Kidney (tissue), 14 donors: ENCODE data around the gene NUDT2. TPM values are rescaled to one million over a fixed set of nuclear protein-coding genes. Genes with fewer than 3 reads are reported as not detected.
A peak's percentile ranks its signal among the peaks of the same experiment; 100 is the strongest.

Source experiments
- DNase-seq, 5 donors: peaks; one replicate each; pipeline ENCODE4 v3.0.0-alpha.2; 2013 to 2020
- FAIRE-seq: peaks from 2 replicates; lab custom pipeline; 2012; peaks lifted over from hg19 to GRCh38; lab: Jason Lieb, UNC
- H3K27ac ChIP-seq, 2 donors: one replicate each; pipeline ENCODE4 v1.7.0; 2013; ENCODE audit warnings: low read depth in 2 of 2, low read length in 2 of 2, inconsistent platforms in 1 of 2
- H3K27me3 ChIP-seq: one replicate; pipeline ENCODE4 v1.7.1; 2013; ENCODE audit warnings: low read length, inconsistent platforms; ENCODE audit not compliant: control insufficient read depth, insufficient read depth
- H3K36me3 ChIP-seq, 3 donors: one replicate each; pipeline versions ENCODE4 v1.7.0 to v1.7.1; 2013; ENCODE audit warnings: low read length in 3 of 3, control low read depth in 1 of 3, inconsistent platforms in 1 of 3; ENCODE audit not compliant: insufficient read depth in 3 of 3, control insufficient read depth in 2 of 3
- H3K4me1 ChIP-seq, 3 donors: one replicate each; pipeline versions ENCODE4 v1.7.0 to v1.7.1; 2013; ENCODE audit warnings: low read length in 3 of 3, inconsistent platforms in 1 of 3, low read depth in 1 of 3; ENCODE audit not compliant: control insufficient read depth in 2 of 3, insufficient read depth in 2 of 3
- H3K4me3 ChIP-seq, 3 donors: one replicate each; pipeline versions ENCODE4 v1.7.0 to v1.8.1; 2013; ENCODE audit warnings: low read length in 3 of 3, control low read depth in 1 of 3, inconsistent platforms in 1 of 3
- H3K9ac ChIP-seq, 3 donors: one replicate each; pipeline versions ENCODE4 v1.7.0 to v1.7.1; 2013; ENCODE audit warnings: low read length in 3 of 3, control low read depth in 1 of 3, inconsistent platforms in 1 of 3
- H3K9me3 ChIP-seq, 3 donors: one replicate each; pipeline versions ENCODE4 v1.7.0 to v1.7.1; 2013; ENCODE audit warnings: low read length in 3 of 3, control low read depth in 1 of 3, inconsistent platforms in 1 of 3; ENCODE audit not compliant: control insufficient read depth in 2 of 3, insufficient read depth in 1 of 3
- CTCF ChIP-seq: IDR thresholded peaks from 3 replicates; pipeline ENCODE4 v1.5.1; 2012; ENCODE audit warnings: mild to moderate bottlenecking, moderate library complexity, borderline replicate concordance; ENCODE audit not compliant: insufficient read depth; ENCODE audit errors: extremely low read depth
- intact Hi-C: fragments of 100-400 bp; cut with DNase I; formaldehyde crosslinking; loops from one replicate; pipeline ENCODE4 v1.11.1; 2022
- polyA plus RNA-seq: library from polyadenylated mRNA; stranded (reverse); fragments of 350-450 nt; fragmentation: Illumina TruSeq; extraction: RNeasy Lipid Tissue Mini Kit (QIAGEN cat#74804); gene quantifications from one replicate; pipeline ENCODE4 v1.2.3, GENCODE V29; 2014; ENCODE audit warnings: low read depth, low replicate concordance; ENCODE audit not compliant: insufficient read depth
- total RNA-seq: library from RNA; stranded (reverse); fragmentation: NEBNext Ultra II Directional; extraction: Animal tissue kit (Norgen Biotek cat#: 25700); gene quantifications from one replicate; pipeline ENCODE4 v1.2.1, GENCODE V29; 2021
- donor health status: control.
- donor health status: control.
- donor health status: control.
- donor health status: control.
- donor health status: control.
- donor health status: DM: yes; HTN: yes; CAD: no.
- donor health status: Normal renal cell carcinoma (clear cell type).

NUDT2 gene
- total and polyA plus RNA-seq, 2 donors from 2014 or later: 12.6 to 32.1 TPM

GRCh38 chr9:34371886-34372466, 42.6 kb downstream of the NUDT2 start:
- DNase-seq: no peak
- intact Hi-C loops: no loop called here
- Histone ChIP-seq H3K27me3 (peaks cover 4% of the 10 kb centered on the region), H3K9ac (no peak overlapping the region), H3K9me3 (no peaks in the 10 kb centered on the region), H3K36me3 (peaks cover 0 to 14% (median 0%) of the 10 kb centered on the region in 3 donors), H3K4me1 (peaks cover 0 to 11% (median 4%) of the 10 kb centered on the region in 3 donors), H3K27ac (no peak overlapping the region), H3K4me3 (no peak overlapping the region)
- FAIRE-seq: no peak
- no peak for TF ChIP-seq CTCF

GRCh38 chr9:34372467-34373011, 43.2 kb downstream of the NUDT2 start:
- Histone ChIP-seq H3K4me1 (peaks cover 0 to 13% (median 4%) of the 10 kb centered on the region in 3 donors), H3K9me3 (no peaks in the 10 kb centered on the region), H3K27me3 (peaks cover 4% of the 10 kb centered on the region), H3K27ac (no peak overlapping the region), H3K36me3 (peaks cover 0 to 14% (median 0%) of the 10 kb centered on the region in 3 donors), H3K9ac (no peak overlapping the region), H3K4me3 (no peak overlapping the region)
- no peak for TF ChIP-seq CTCF
- FAIRE-seq: no peak
- DNase-seq: peak in 4 of 5 donors; percentile 68 to 80 (median 78)
- intact Hi-C loops: no loop called here

GRCh38 chr9:34373749-34374148, 44.4 kb downstream of the NUDT2 start:
- H3K27ac ChIP-seq: no peak overlapping the region
- H3K9ac ChIP-seq: no peak overlapping the region
- DNase-seq (no peak), FAIRE-seq (no peak)
- H3K4me3 ChIP-seq: peak overlapping the region in 1 of 3 donors; percentile 0
- no peaks in the 10 kb centered on the region for H3K9me3 ChIP-seq
- H3K4me1 ChIP-seq: peaks cover 0 to 13% (median 4%) of the 10 kb centered on the region in 3 donors
- intact Hi-C loops: no loop called here
- peaks cover 4% of the 10 kb centered on the region for H3K27me3 ChIP-seq
- TF ChIP-seq CTCF: no peak
- peaks cover 0 to 14% (median 0%) of the 10 kb centered on the region in 3 donors for H3K36me3 ChIP-seq
